Endothelial cell of umbilical vein (primary cell): Measurements from ENCODE around the gene KDM3B. TPM values are rescaled to one million over a fixed set of nuclear protein-coding genes. Genes with fewer than 3 reads are reported as not detected.

Experiments used
- BruUV-seq: library from RNA; stranded (reverse); fragments of 400-500 nt; replicated peaks from 2 replicates; lab custom pipeline; 2021; lab: Mats Ljungman, UMichigan
- CTCF ChIA-PET: fragments of 300-600, 350-600 bp; sonication (Branson Sonifier 250); formaldehyde crosslinking; loops from one replicate; lab custom pipeline; 2021; ENCODE audit warnings: antibody characterized with exemption, inconsistent platforms; lab: Charles Lee
- POLR2A ChIA-PET: fragments of 300-600, 350-600 bp; sonication (Branson Sonifier 250); formaldehyde crosslinking; loops from one replicate; lab custom pipeline; 2021; ENCODE audit warnings: antibody characterized with exemption, inconsistent platforms; lab: Charles Lee
- DNase-seq: peaks from one replicate; pipeline ENCODE4 v3.0.0-alpha.2; 2011; ENCODE audit warnings: low read depth, low spot score
- FAIRE-seq: peaks from 2 replicates; lab custom pipeline; 2011; peaks lifted over from hg19 to GRCh38; lab: Jason Lieb, UNC
- H2AFZ ChIP-seq: 2 replicates; pipeline ENCODE4 v1.6.0; 2012; ENCODE audit warnings: low read depth, low read length, control low read depth, inconsistent platforms
- H3K27ac ChIP-seq: 2 replicates; pipeline ENCODE4 v1.5.1; 2011; ENCODE audit warnings: low read depth, mild to moderate bottlenecking, control low read depth, low read length, moderate library complexity; ENCODE audit not compliant: insufficient read depth
- H3K27me3 ChIP-seq, 2 experiments: 2 replicates each; pipeline versions ENCODE4 v1.6.0 to v1.6.1; 2011; ENCODE audit warnings: low read length in 2 of 2, mixed read lengths in 1 of 2; ENCODE audit not compliant: control insufficient read depth in 2 of 2, insufficient read depth in 2 of 2
- H3K36me3 ChIP-seq, 2 experiments: 2 replicates in 1 of 2; 3 replicates in 1 of 2; pipeline ENCODE4 v1.5.1; 2011; ENCODE audit warnings: low read length in 2 of 2, mild to moderate bottlenecking in 1 of 2, moderate library complexity in 1 of 2; ENCODE audit not compliant: control insufficient read depth in 2 of 2, insufficient read depth in 2 of 2; ENCODE audit errors: extremely low read depth in 1 of 2
- H3K4me1 ChIP-seq: 3 replicates; pipeline ENCODE4 v1.5.1; 2011; ENCODE audit warnings: mild to moderate bottlenecking, low read length; ENCODE audit not compliant: control insufficient read depth, insufficient read depth; ENCODE audit errors: extremely low read depth
- H3K4me2 ChIP-seq: 2 replicates; pipeline ENCODE4 v1.6.1; 2011; ENCODE audit warnings: low read length, control low read depth, mixed read lengths; ENCODE audit not compliant: insufficient read depth
- H3K4me3 ChIP-seq, 3 experiments: fragments of 200-600 bp in 1 of 3; sonication (generic), shearing (Covaris generic) in 1 of 3; replicated peaks in 1 of 3; 2 replicates each; pipeline ENCODE4 v1.5.1; 2011 to 2016; ENCODE audit warnings: control low read depth in 3 of 3, low read length in 3 of 3, mild to moderate bottlenecking in 2 of 3, inconsistent platforms in 1 of 3, low read depth in 1 of 3, moderate library complexity in 1 of 3; ENCODE audit not compliant: insufficient read depth in 1 of 3
- H3K79me2 ChIP-seq: 2 replicates; pipeline ENCODE4 v1.6.0; 2012; ENCODE audit warnings: low read length, inconsistent platforms; ENCODE audit not compliant: control insufficient read depth, insufficient read depth
- H3K9ac ChIP-seq: replicated peaks from 2 replicates; pipeline ENCODE3; 2011; ENCODE audit warnings: low read length, control low read depth; ENCODE audit not compliant: insufficient read depth; ENCODE audit errors: extremely low read depth
- H3K9me1 ChIP-seq: replicated peaks from 3 replicates; pipeline ENCODE4 v1.6.0; 2011; ENCODE audit warnings: mild to moderate bottlenecking, low read length; ENCODE audit not compliant: control insufficient read depth, insufficient read depth; ENCODE audit errors: extremely low read depth
- H3K9me3 ChIP-seq: replicated peaks from 2 replicates; pipeline ENCODE4 v1.5.1; 2012; ENCODE audit warnings: low read length, inconsistent platforms; ENCODE audit not compliant: control insufficient read depth, insufficient read depth
- H4K20me1 ChIP-seq: replicated peaks from 2 replicates; pipeline ENCODE3; 2011; ENCODE audit warnings: mild to moderate bottlenecking, low read length; ENCODE audit not compliant: control insufficient read depth, insufficient read depth; ENCODE audit errors: extremely low read depth
- CTCF ChIP-seq, 2 donors: IDR thresholded peaks; 1 replicate in 1 of 2; 2 replicates in 1 of 2; pipeline ENCODE4 v1.5.1; 2011; ENCODE audit warnings: low read length in 2 of 2, mild to moderate bottlenecking in 2 of 2, moderate library complexity in 2 of 2, control low read depth in 1 of 2, inconsistent platforms in 1 of 2, low read depth in 1 of 2; ENCODE audit not compliant: insufficient read depth in 1 of 2; ENCODE audit errors: extremely low read depth in 1 of 2
- EZH2 ChIP-seq: IDR thresholded peaks from 2 replicates; pipeline ENCODE4 v1.6.1; 2012; ENCODE audit warnings: borderline replicate concordance, low read depth, mild to moderate bottlenecking, moderate library complexity, low read length, inconsistent platforms; ENCODE audit not compliant: severe bottlenecking
- FOS ChIP-seq: IDR thresholded peaks from 2 replicates; pipeline ENCODE4 v1.6.1; 2011; ENCODE audit warnings: mild to moderate bottlenecking, low read length, moderate library complexity, borderline replicate concordance; ENCODE audit not compliant: insufficient read depth
- GATA2 ChIP-seq: IDR thresholded peaks from 2 replicates; pipeline ENCODE4 v1.7.0; 2011; ENCODE audit warnings: low read depth, mild to moderate bottlenecking, moderate library complexity, mixed read lengths, low read length; ENCODE audit not compliant: insufficient read length, insufficient read depth
- JUN ChIP-seq: IDR thresholded peaks from 2 replicates; pipeline ENCODE4 v1.6.1; 2011; ENCODE audit warnings: borderline replicate concordance, low read depth; ENCODE audit not compliant: insufficient read length, insufficient read depth
- MAX ChIP-seq: IDR thresholded peaks from 2 replicates; pipeline ENCODE4 v1.6.1; 2011; ENCODE audit not compliant: insufficient read depth, insufficient read length
- MYC ChIP-seq: IDR thresholded peaks from one replicate; pipeline ENCODE4 v1.6.1; 2011; ENCODE audit warnings: mild to moderate bottlenecking, low read depth, low read length
- POLR2A ChIP-seq: IDR thresholded peaks from 2 replicates; pipeline ENCODE4 v1.6.1; 2012; ENCODE audit warnings: low read depth, mild to moderate bottlenecking, control low read depth, low read length
- POLR2AphosphoS5 ChIP-seq: IDR thresholded peaks from 2 replicates; pipeline ENCODE4 v1.6.1; 2012; ENCODE audit warnings: low read depth, mild to moderate bottlenecking, control low read depth, low read length, moderate library complexity; ENCODE audit not compliant: insufficient read depth
- dilution Hi-C: fragments of 300-500 bp; cut with MboI; formaldehyde crosslinking; loops from one replicate; pipeline ENCODE4 v1.15.0; 2019; ENCODE audit warnings: low sequenced_read_pairs; ENCODE audit not compliant: extremely low pct_ligation_motif_present
- intact Hi-C: fragments of 100-400 bp; cut with micrococcal nuclease; formaldehyde crosslinking; loops from one replicate; pipeline ENCODE4 v1.10.0; 2022
- polyA plus RNA-seq, 4 experiments: library from polyadenylated mRNA; depleted of rRNA in 3 of 4; stranded (reverse) in 3 of 4; unstranded in 1 of 4; fragments of >200 nt; gene quantifications; 2 replicates each; pipeline versions ENCODE4 v1.2.1 to v1.2.3, GENCODE V29; 2011 to 2012; ENCODE audit warnings: missing spikeins in 1 of 4
- total RNA-seq: library from RNA; stranded (reverse); gene quantifications from 2 replicates; pipeline ENCODE4 v1.2.3, GENCODE V29; 2021

The KDM3B gene
- total and polyA plus RNA-seq, 2 donors (not counting 3 experiments of a cell fraction or from before 2014, with no cell fraction given) = 19.0 to 55.7 TPM

- Histone ChIP-seq H3K79me2 (no peaks in the 10 kb centered on the region), H3K4me1 (no peaks in the 10 kb centered on the region), H3K27ac (no peak overlapping the region), H3K9ac (no peak overlapping the region), H3K27me3 (no peaks in the 10 kb centered on the region), H3K4me2 (no peak overlapping the region), H2AFZ (no peak overlapping the region), H3K9me3 (no peaks in the 10 kb centered on the region), H3K36me3 (peaks cover 8 to 26% of the 10 kb centered on the region in 2 experiments), H3K4me3 (no peak overlapping the region), H3K9me1 (no peaks in the 10 kb centered on the region), H4K20me1 (no peaks in the 10 kb centered on the region)
- no TSS peak for BruUV-seq
- dilution Hi-C loops (no loop called here), intact Hi-C loops (no loop called here)
- no peak for FAIRE-seq
- ChIA-PET CTCF (interaction anchor here (0.8 to 2.1 kb wide), 3 partner anchors 38 to 168 kb away, joined by 3 to 5 read pairs (median 3); partner anchors contain the start of gene KDM3B), POLR2A (no interaction called here)
- TF ChIP-seq CTCF (IDR thresholded peaks at IDR 0.05; ENCODE audit: extremely low read depth in 1 of 2, insufficient read depth in 1 of 2, low read depth in 1 of 2, low read length in 2 of 2) (no peak), MAX (no peak), MYC (no peak), POLR2A (no peak), POLR2AphosphoS5 (no peak), GATA2 (no peak), FOS (no peak), EZH2 (no peak), JUN (no peak)
- DNase-seq = no peak
Observed at GRCh38 chr5:138391859-138392386, 39.4 kb downstream of the KDM3B start.
